Ovary (tissue), 9 donors: ENCODE measurements around the gene CPOX. TPM values are rescaled to one million over a fixed set of nuclear protein-coding genes. Genes with fewer than 3 reads are reported as not detected.

Experiments used
- DNase-seq, 5 donors: peaks; one replicate each; pipeline ENCODE4 v3.0.0-alpha.2; 2019 to 2020
- H3K27ac ChIP-seq, 2 donors: fragments of 200-600 bp; one replicate each; pipeline versions ENCODE4 v1.5.1 to v1.8.0; 2019 to 2022
- H3K27me3 ChIP-seq: fragments of 200-600 bp; one replicate; pipeline ENCODE4 v1.8.0; 2022
- H3K36me3 ChIP-seq: fragments of 200-600 bp; sonication (generic); one replicate; pipeline ENCODE4 v1.5.1; 2019
- H3K4me1 ChIP-seq: one replicate; pipeline ENCODE4 v1.8.1; 2013; ENCODE audit warnings: mild to moderate bottlenecking, moderate library complexity; ENCODE audit not compliant: insufficient read depth
- H3K4me3 ChIP-seq: fragments of 200-600 bp; sonication (generic); one replicate; pipeline ENCODE4 v1.5.1; 2017
- H3K9me3 ChIP-seq, 2 donors: fragments of 200-600 bp in 1 of 2; sonication (generic) in 1 of 2; one replicate each; pipeline versions ENCODE4 v1.5.1 to v1.8.1; 2013 to 2019; ENCODE audit warnings: mild to moderate bottlenecking in 1 of 2, moderate library complexity in 1 of 2
- CTCF ChIP-seq, 3 donors: fragments of 450-650 bp in 2 of 3; fragments of 200-600 bp in 1 of 3; IDR thresholded peaks; one replicate each; pipeline versions ENCODE4 v1.5.1 to v1.8.0; 2016 to 2022; ENCODE audit warnings: antibody characterized with exemption in 3 of 3, mild to moderate bottlenecking in 1 of 3
- EP300 ChIP-seq: sonication (generic); formaldehyde crosslinking; IDR thresholded peaks from one replicate; pipeline ENCODE4 v1.6.1; 2017; ENCODE audit warnings: antibody characterized with exemption
- POLR2A ChIP-seq: fragments of 450-650 bp; IDR thresholded peaks from one replicate; pipeline ENCODE4 v1.6.1; 2017; ENCODE audit warnings: antibody characterized with exemption, mild to moderate bottlenecking, moderate library complexity
- WGBS, 3 donors: extraction: QIAGEN DNeasy Blood & Tissue Kit in 1 of 3; methylation state at CpG; one replicate each; pipeline versions ENCODE4 v1.1.5 to v1.1.7; 2013 to 2017; 5-methylcytosine and 5-hydroxymethylcytosine counted together
- intact Hi-C, 4 donors: fragments of 100-400 bp; cut with DNase I; formaldehyde crosslinking; loops; one replicate each; pipeline versions ENCODE4 v1.11.0 to v1.15.1; 2022 to 2023
- polyA plus RNA-seq, 2 donors: library from polyadenylated mRNA; stranded (reverse); fragments of 200-250 nt in 1 of 2; fragments of 350-450 nt in 1 of 2; fragmentation: Illumina TruSeq in 1 of 2; extraction: RNeasy Lipid Tissue Mini Kit (QIAGEN cat#74804) in 1 of 2; gene quantifications; one replicate each; pipeline ENCODE4 v1.2.3, GENCODE V29; 2013 to 2014
- total RNA-seq, 7 donors: library from RNA; depleted of rRNA in 2 of 7; stranded (reverse); fragments of >200 nt in 2 of 7; fragmentation: NEBNext Ultra II Directional in 3 of 7; extraction: Animal tissue kit (Norgen Biotek cat#: 25700) in 3 of 7; gene quantifications; one replicate each; pipeline versions ENCODE4 v1.1.0 to v1.2.4, GENCODE V29; 2016 to 2023
- donor health status: DM: no; HTN: no; CAD: no; lungs with moderate emphysema.
- donor health status: DM: no; HTN: no; CAD: no.
- donor health status: Bipolar disorder and iron deficiency.
- donor health status: DM: yes; HTN: yes; CAD: no.
- donor health status: DM: no; HTN: no; CAD: no.
- donor health status: DM: yes; HTN: yes; CAD: no.

CPOX gene
- total and polyA plus RNA-seq, 9 donors = 10.6 to 19.9 (median 15.7) TPM

- Histone ChIP-seq H3K27me3 (no peaks in the 10 kb centered on the region), H3K4me1 (no peaks in the 10 kb centered on the region), H3K9me3 (no peaks in the 10 kb centered on the region), H3K36me3 (no peaks in the 10 kb centered on the region), H3K27ac (no peak overlapping the region), H3K4me3 (no peak overlapping the region)
- WGBS, 3 donors = 87 to 98% (median 89%) methylated on average over 1 of the region's 1 CpG
- DNase-seq = no peak
- TF ChIP-seq CTCF (IDR thresholded peaks at IDR 0.05) (no peak), POLR2A (no peak), EP300 (no peak)
- intact Hi-C loops = no loop called here
Measured at GRCh38 chr3:98542623-98543022, 50.8 kb downstream of the CPOX start.

GRCh38 chr3:98541695-98542094, 51.7 kb downstream of the CPOX start:
- Histone ChIP-seq H3K9me3 (no peaks in the 10 kb centered on the region), H3K4me3 (no peak overlapping the region), H3K27ac (no peak overlapping the region), H3K4me1 (no peaks in the 10 kb centered on the region), H3K27me3 (no peaks in the 10 kb centered on the region), H3K36me3 (no peaks in the 10 kb centered on the region)
- DNase-seq = no peak
- WGBS, 3 donors = 81 to 95% (median 92%) methylated on average over 1 of the region's 1 CpG
- intact Hi-C loops = no loop called here
- no peak for TF ChIP-seq EP300
- TF ChIP-seq CTCF (IDR thresholded peaks at IDR 0.05) = no peak
- TF ChIP-seq POLR2A = no peak

- H3K36me3 ChIP-seq = no peaks in the 10 kb centered on the region
- H3K4me1 ChIP-seq = no peaks in the 10 kb centered on the region
- H3K27ac ChIP-seq = no peak overlapping the region
- no peaks in the 10 kb centered on the region for H3K27me3 ChIP-seq
- no peak for TF ChIP-seq POLR2A
- TF ChIP-seq EP300 = no peak
- TF ChIP-seq CTCF (IDR thresholded peaks at IDR 0.05) = no peak
- no peak overlapping the region for H3K4me3 ChIP-seq
- H3K9me3 ChIP-seq = no peaks in the 10 kb centered on the region
- intact Hi-C loops = no loop called here
- no peak for DNase-seq
- 50 to 65% (median 62%) methylated on average over 3 of the region's 3 CpGs for WGBS, 3 donors
Measured at GRCh38 chr3:98540346-98540745, 53.1 kb downstream of the CPOX start.

- no peak overlapping the region for H3K4me3 ChIP-seq
- intact Hi-C loops = no loop called here
- H3K36me3 ChIP-seq = no peaks in the 10 kb centered on the region
Measured at GRCh38 chr3:98536456-98537017, 56.9 kb downstream of the CPOX start.

More at GRCh38 chr3:98536456-98537017, 56.9 kb downstream of the CPOX start:
- H3K9me3 ChIP-seq = no peaks in the 10 kb centered on the region
- H3K27me3 ChIP-seq = no peaks in the 10 kb centered on the region
- no peak for DNase-seq
- WGBS, 3 donors = 89 to 91% (median 91%) methylated on average over 6 of the region's 6 CpGs
- no peaks in the 10 kb centered on the region for H3K4me1 ChIP-seq
- TF ChIP-seq CTCF (IDR thresholded peaks at IDR 0.05) = no peak
- H3K27ac ChIP-seq = no peak overlapping the region
